ENCODE results near the gene PKP2. TPM values are rescaled to one million over a fixed set of nuclear protein-coding genes. Genes with fewer than 3 reads are reported as not detected.
"Not testable (repeated sequence)": the region's sequence is repeated elsewhere in the genome, so short reads cannot be mapped to it uniquely, and the experiment has no call there.

Gene PKP2
- total and polyA plus RNA-seq, 2 experiments from 2014 or later = 60.0 to 62.4 TPM

DNA sequence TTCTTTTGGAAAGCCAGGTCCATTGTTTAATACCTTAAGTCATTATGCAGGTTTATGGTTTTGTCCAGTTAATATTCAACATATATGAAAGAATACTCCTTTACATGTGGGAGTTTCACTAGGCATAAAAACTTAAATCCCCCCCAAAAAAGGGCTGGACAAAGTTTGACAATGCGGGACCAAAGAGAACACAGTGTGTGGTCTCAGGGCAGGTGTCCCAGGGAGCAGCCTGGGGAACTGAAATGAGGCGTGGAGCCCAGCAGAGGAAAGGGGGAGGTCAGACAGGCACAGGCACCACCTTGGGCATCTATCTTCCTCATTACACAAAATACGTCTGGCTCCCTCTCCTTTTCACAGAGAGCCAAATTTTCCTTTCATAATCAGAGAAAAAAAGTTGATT, 22.5 kb downstream of the PKP2 start:
- H3K79me2 ChIP-seq = peaks cover 71% of the 10 kb centered on the region
- peak overlapping the region; percentile 42 for H3K4me2 ChIP-seq
- H3K9me3 ChIP-seq (ENCODE audit: low read depth) = no peaks in the 10 kb centered on the region
- no peaks in the 10 kb centered on the region for H3K36me3 ChIP-seq (replicated peaks; ENCODE audit: insufficient read depth, low read depth)
- H3K27me3 ChIP-seq = no peaks in the 10 kb centered on the region
- no peak overlapping the region for H3K4me3 ChIP-seq
- H3K9me2 ChIP-seq (replicated peaks; ENCODE audit: insufficient read depth) = no peaks in the 10 kb centered on the region
- DNase-seq (ENCODE audit: low spot score) = no peak
- H3K4me1 ChIP-seq (ENCODE audit: insufficient read depth) = peaks cover 20% of the 10 kb centered on the region
- no peaks in the 10 kb centered on the region for H4K20me1 ChIP-seq (ENCODE audit: insufficient read depth, poor library complexity, severe bottlenecking)
- no peak for TF ChIP-seq EZH2phosphoT487 (IDR thresholded peaks at IDR 0.05; ENCODE audit: low read depth, severe bottlenecking, unreplicated experiment)
- no peak for TF ChIP-seq CTCF (IDR thresholded peaks at IDR 0.05; ENCODE audit: poor library complexity)
- no peak for TF ChIP-seq EZH2 (IDR thresholded peaks at IDR 0.05; ENCODE audit: borderline replicate concordance)
- peak overlapping the region; percentile 4 for H3K27ac ChIP-seq
- H2AFZ ChIP-seq = no peak overlapping the region
- 77% methylated on average over 3 of the region's 3 CpGs for WGBS (ENCODE audit: low lambda C conversion rate, missing lambda C conversion rate)

- WGBS (ENCODE audit: low lambda C conversion rate, missing lambda C conversion rate) = 84% methylated on average over 5 of the region's 5 CpGs
- not testable (repeated sequence) for DNase-seq (ENCODE audit: low spot score); H4K20me1 ChIP-seq (ENCODE audit: insufficient read depth, poor library complexity, severe bottlenecking); H3K9me3 ChIP-seq (ENCODE audit: low read depth); H3K4me3 ChIP-seq; H3K4me2 ChIP-seq; H3K27ac ChIP-seq; H2AFZ ChIP-seq; H3K9me2 ChIP-seq (replicated peaks; ENCODE audit: insufficient read depth); H3K27me3 ChIP-seq; H3K36me3 ChIP-seq (replicated peaks; ENCODE audit: insufficient read depth, low read depth)
- Histone ChIP-seq H3K4me1 (ENCODE audit: insufficient read depth) (peaks cover 20% of the 10 kb centered on the region), H3K79me2 (peaks cover 64% of the 10 kb centered on the region)
Observed at GRCh38 chr12:32872416-32872815, 24.2 kb downstream of the PKP2 start.

GRCh38 chr12:32870716-32871115, 25.9 kb downstream of the PKP2 start:
- H3K9me3 ChIP-seq (ENCODE audit: low read depth) = no peaks in the 10 kb centered on the region
- 54% methylated on average over 3 of the region's 3 CpGs for WGBS (ENCODE audit: low lambda C conversion rate, missing lambda C conversion rate)
- no peaks in the 10 kb centered on the region for H3K27me3 ChIP-seq
- no peak overlapping the region for H2AFZ ChIP-seq
- H3K79me2 ChIP-seq = peaks cover 57% of the 10 kb centered on the region
- H3K4me1 ChIP-seq (ENCODE audit: insufficient read depth) = peaks cover 18% of the 10 kb centered on the region
- no peak for TF ChIP-seq EZH2 (IDR thresholded peaks at IDR 0.05; ENCODE audit: borderline replicate concordance)
- no peak for TF ChIP-seq CTCF (IDR thresholded peaks at IDR 0.05; ENCODE audit: poor library complexity)
- no peak for TF ChIP-seq EZH2phosphoT487 (IDR thresholded peaks at IDR 0.05; ENCODE audit: low read depth, severe bottlenecking, unreplicated experiment)
- H3K36me3 ChIP-seq (replicated peaks; ENCODE audit: insufficient read depth, low read depth) = no peaks in the 10 kb centered on the region
- H3K9me2 ChIP-seq (replicated peaks; ENCODE audit: insufficient read depth) = no peaks in the 10 kb centered on the region
- peak overlapping the region; percentile 12 for H3K4me2 ChIP-seq
- H3K4me3 ChIP-seq = no peak overlapping the region
- H3K27ac ChIP-seq = no peak overlapping the region
- no peaks in the 10 kb centered on the region for H4K20me1 ChIP-seq (ENCODE audit: insufficient read depth, poor library complexity, severe bottlenecking)
- DNase-seq (ENCODE audit: low spot score) = no peak

DNA sequence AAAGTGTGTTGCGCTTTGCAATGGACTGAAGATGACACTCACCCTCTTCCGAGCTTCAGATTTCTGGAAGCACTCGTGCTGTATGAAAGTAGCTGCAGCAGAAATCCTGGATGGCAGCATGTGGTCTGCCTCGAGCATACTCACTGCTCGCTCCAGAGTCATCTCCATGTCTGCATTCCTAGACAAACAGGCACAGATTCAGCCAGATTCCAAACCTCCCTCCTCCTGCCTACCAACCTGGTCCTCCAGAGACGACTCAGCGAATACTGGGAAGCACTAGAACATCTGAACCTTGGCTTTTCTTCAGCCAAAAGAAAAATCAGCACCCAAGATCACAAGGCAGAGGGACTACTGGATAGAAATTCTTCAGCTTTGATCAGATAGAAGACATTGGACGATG, 27.7 kb downstream of the PKP2 start:
- 79% methylated on average over 8 of the region's 8 CpGs for WGBS (ENCODE audit: low lambda C conversion rate, missing lambda C conversion rate)
- TF ChIP-seq CTCF (IDR thresholded peaks at IDR 0.05; ENCODE audit: poor library complexity) (no peak), EZH2phosphoT487 (IDR thresholded peaks at IDR 0.05; ENCODE audit: low read depth, severe bottlenecking, unreplicated experiment) (no peak), EZH2 (IDR thresholded peaks at IDR 0.05; ENCODE audit: borderline replicate concordance) (no peak)

More for the DNA sequence above, 27.7 kb downstream of the PKP2 start:
- H3K4me3 ChIP-seq = no peak overlapping the region
- peaks cover 6% of the 10 kb centered on the region for H3K4me1 ChIP-seq (ENCODE audit: insufficient read depth)
- H3K4me2 ChIP-seq = no peak overlapping the region
- no peaks in the 10 kb centered on the region for H3K9me2 ChIP-seq (replicated peaks; ENCODE audit: insufficient read depth)
- H2AFZ ChIP-seq = no peak overlapping the region
- H3K36me3 ChIP-seq (replicated peaks; ENCODE audit: insufficient read depth, low read depth) = no peaks in the 10 kb centered on the region
- H4K20me1 ChIP-seq (ENCODE audit: insufficient read depth, poor library complexity, severe bottlenecking) = no peaks in the 10 kb centered on the region
- no peak overlapping the region for H3K27ac ChIP-seq
- no peaks in the 10 kb centered on the region for H3K9me3 ChIP-seq (ENCODE audit: low read depth)
- H3K27me3 ChIP-seq = no peaks in the 10 kb centered on the region
- no peak for DNase-seq (ENCODE audit: low spot score)
- peaks cover 62% of the 10 kb centered on the region for H3K79me2 ChIP-seq
